GM19395 (cell line): ENCODE measurements around the gene NOSTRIN.

Experiments
- ATAC-seq: cut with Tn5 transposase; IDR thresholded peaks from one replicate; pipeline ENCODE4 v1.9.1; 2021; ENCODE audit warnings: mild to moderate bottlenecking, moderate library complexity; ENCODE audit not compliant: unreplicated experiment

Gene NOSTRIN

DNA sequence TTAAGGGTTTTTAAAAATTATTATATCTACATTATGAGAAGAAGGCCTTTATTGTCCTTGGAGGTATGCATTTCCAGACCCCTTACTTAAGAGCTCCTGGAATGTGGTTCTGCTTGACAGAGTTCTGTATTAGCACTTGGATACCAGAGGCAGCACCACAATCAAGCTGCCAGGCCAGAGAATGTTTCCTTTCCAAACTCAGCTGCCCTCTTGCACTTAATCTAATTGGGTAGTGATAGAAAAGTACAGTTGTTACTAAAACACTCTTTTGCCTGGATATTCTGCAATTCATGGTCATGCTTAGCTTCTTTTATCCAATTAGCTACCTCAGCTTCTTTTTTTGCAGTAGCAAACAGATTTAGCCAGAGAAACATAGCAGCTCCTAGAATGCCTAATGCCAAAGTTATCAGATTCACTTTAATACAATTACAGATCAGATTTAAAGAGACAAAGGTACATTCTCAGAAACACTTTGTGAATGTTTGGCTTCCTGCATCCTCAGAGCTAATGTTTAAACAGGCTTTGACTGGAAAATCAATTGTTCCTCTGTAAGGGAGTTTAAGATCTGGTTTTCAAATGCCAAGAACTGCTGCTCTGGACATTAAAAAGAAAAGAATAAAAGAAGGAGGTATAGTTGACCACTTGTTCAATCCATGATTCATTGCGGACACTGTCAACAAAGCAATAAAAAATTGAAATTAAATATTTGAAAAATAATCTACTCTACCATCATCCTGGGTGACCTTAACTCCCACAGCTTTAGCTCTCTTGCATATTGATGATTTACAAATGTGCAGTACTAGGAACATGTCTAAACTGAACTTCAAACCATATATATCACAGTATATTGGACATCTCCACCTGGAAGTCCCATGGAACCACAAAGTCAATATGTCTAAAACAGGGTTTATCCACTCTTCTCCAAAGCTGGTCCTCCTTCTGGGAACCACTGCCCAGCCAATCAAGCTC lies 12.8 kb downstream of the NOSTRIN start:
- ATAC-seq, result no peak

DNA sequence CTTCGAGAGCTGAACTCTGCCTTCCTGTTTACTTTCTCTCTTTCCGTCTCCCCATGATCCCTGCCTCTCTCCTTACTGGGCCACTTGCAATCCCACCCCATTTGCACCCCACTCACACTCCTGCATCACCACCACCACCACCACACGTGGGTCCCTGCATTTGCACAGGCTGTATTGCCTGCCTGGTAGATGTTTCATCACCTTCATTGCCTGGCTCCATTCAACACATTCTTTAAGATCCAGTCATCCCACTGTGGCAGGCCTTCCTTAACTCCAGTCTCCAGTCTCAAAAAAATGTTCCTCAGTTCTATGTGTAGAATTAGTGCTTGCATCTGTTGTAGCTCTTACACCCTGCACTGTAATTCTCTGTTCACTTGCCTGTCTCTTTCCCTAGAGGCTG lies 13.9 kb downstream of the NOSTRIN start:
- ATAC-seq, result no peak

DNA sequence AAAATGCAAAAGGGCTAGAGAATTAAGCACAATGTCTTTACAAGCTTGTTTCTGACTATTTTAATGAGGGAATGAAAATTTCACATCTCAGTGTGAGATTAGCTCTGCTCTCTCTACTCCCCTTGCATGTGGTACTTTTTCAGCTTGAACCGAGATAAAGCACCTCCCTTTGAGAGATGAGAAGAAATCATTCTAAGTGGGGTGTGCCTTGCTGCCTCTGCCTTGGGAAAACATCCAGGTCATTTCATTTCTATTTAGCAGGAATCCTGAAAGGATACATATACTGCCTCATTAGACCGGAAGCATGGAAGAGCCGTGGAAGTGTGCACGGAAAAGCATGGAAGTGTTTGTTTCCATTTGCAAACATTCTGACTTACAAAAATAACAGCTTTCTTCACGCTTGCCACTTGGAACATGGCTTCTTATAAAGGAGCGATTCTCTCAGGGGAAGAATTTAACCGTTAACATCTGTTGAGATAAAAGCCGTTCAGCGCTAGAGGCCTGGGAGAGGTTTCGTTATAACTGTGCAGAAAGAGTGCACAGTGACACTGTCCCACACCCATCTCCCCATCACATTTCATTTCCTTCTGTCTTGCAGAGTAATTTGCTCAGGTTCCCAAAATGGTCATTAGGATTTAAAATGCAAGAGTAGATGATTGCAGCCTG lies 16.7 kb downstream of the NOSTRIN start:
- no peak for ATAC-seq

DNA sequence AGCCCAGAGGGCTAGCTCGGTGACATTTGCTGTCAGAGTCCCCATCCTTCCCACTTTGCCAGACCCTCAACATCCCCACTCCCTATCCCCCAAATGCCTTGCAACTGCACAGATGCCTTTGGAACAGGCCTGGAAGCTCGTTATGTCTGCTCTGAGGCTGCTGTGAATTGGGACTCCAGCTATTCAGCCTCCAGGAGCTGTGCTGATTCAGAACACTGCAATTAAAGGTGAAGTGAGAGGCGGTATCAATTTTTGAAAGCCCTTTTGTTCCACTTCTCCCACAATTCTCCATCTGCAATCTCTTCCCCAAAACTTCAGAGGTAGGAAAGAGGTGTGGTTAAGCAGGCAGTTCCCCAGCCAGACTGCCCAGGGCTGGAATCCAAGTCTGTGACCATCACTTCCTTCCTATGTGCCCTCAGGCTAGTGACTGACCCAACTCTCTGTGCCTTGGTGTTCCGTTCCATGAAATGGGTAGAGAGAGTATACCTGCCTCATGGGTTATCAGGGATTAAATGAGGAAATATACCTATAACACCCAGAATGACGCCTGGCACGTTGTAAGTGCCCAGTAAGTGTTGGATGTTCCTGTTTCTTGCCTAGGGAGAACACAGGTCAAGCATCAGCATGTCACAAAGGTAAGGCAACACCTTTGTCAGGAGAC lies 17.5 kb downstream of the NOSTRIN start:
- ATAC-seq, result no peak

DNA sequence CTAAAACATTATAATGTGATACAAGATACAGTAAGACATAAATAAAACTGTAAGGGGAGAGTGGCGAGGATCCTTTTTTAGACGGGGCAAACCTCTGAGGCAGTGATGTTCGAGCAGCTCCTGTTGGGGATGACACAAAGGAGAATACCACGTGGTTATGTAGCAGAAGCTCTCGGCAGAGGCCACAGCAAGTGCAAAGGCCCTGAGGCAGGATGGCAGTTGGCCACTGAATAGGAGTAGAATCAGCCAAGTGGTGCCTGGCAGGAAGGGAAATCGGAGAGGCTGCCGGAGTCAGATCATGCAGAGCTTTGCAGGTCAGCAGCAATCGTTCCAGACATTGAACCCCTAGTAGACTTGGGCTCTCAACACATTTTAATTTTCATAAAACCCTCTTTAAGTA lies 19.1 kb downstream of the NOSTRIN start:
- no peak for ATAC-seq

DNA sequence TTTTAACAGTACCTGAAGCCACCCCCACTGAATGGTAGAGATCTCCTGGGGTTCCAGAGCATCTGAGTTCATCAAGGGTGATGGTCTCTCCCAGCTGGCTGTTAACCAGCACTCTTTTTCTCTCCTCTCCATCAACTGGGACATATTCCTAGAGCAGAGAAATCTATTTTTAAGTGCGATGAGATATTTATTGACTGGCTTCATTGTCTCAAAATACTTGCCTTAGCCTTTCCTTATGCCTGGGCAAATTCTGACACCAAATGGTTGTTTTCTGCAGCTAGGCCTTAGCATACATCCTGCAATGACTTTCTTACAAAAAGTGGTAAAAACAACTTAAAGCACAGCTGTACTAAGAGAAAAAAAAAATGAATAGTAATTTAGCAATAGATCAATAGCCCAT lies 19.6 kb downstream of the NOSTRIN start:
- ATAC-seq, result no peak

DNA sequence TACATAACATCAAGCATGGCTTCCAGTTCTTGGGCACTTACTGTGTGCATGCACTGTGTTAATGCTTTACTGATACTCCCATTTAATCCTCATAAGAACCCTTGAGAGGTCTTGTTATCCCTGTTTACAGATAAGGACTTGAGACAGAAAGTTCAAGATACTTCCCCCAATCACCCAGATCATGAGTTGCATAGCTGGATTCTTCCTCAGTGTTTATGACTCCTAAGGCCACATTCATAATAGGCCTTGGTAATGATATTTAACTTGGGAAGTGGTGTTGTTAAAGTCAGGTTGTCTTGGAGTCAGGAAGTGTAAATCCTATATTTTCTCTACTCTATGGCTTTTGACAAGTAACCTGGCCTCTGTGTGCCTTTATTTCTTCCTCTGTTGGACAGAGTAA lies 22.7 kb downstream of the NOSTRIN start:
- no peak for ATAC-seq

DNA sequence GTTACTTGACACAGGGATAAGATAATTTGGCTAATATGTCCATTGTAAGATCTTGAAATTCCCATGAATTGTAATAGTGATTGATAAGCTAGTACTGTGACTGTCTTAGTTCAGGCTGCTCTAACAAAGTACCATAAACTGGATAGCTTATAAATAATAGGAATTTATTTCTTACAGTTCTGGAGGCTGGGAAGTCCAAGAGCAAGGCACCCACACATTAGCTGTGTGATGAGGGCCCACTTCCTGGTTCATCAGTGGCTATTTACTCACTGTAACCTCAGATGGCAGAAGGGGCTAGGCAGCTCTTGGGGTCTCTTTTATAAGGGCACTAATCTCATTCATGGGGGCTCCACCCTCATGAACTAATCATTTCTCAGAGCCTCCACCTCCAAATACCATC lies 28.5 kb downstream of the NOSTRIN start:
- no peak for ATAC-seq

DNA sequence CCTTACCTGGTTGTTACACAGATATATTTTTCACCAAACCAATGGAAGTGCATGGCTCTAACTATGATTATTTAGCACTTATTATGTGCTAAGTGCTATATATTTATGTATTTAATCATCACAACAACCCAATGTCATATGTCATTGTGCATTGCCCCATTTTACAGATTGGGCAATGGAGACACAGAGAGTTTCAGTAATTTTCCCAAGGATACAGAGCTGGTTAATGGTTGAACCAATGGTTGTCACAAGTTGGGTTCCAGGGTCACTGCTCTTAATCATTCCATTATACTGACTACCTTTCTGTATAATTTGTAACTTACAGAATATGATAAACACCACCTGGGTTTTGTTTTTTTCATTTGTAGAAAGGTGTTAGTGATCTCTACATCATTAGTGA lies 29.2 kb downstream of the NOSTRIN start:
- ATAC-seq, result no peak

DNA sequence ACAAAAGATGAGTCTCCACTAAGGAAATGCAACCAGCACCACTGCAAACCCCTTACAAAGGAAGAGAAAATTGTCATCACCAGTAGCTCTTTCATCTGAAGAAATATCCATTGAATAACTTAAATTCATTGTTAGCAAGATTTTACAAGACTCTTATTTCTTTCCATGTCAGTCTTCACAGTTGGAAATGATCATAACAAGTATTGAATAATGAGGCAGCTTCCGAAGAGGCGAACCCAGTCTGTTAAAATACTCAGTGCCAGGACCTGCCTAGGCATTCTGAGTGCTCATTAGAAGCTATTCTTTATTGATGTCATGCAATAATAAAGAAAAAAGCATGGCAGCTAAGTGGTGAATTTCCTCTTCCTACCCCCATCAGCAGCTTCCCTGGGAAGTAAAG lies 33.5 kb downstream of the NOSTRIN start:
- ATAC-seq, result no peak

DNA sequence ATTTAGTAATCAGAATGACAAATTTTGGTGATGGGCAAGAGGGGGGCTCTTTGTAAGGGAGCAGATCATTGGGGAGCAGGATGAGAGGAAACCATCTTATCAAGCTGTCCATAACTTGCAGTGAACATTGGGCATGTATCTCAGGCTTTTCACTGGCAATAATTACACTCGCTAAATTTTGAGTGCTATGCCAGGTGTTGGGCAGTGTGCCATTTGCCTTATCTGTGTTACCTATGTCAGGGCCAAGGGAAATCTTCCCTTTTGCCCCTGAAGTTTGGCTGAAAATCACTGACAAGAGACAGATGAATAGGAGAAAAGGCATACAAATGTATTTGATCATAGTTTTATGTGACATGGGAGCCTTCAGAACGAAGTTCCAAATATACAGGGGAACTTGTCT lies 39.0 kb downstream of the NOSTRIN start:
- no peak for ATAC-seq

DNA sequence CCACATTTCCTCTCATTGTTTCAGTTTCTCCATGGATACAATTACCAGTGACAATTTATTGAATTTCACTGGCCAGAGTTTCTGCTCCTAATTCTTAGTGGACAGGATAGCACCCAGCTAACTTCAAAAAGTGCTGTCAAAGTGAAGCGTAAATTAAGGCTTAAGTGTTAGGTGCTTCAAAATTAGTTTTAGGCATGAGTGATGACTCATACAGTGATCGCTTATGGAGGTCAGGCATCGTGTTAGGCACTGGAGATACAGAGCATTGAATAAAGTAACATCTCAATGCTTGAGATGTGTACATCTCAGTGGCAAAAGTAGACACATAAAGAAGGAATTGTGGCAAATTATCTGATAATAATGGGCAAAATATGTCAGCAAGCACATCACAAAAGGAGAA lies 40.8 kb downstream of the NOSTRIN start:
- ATAC-seq, result no peak

DNA sequence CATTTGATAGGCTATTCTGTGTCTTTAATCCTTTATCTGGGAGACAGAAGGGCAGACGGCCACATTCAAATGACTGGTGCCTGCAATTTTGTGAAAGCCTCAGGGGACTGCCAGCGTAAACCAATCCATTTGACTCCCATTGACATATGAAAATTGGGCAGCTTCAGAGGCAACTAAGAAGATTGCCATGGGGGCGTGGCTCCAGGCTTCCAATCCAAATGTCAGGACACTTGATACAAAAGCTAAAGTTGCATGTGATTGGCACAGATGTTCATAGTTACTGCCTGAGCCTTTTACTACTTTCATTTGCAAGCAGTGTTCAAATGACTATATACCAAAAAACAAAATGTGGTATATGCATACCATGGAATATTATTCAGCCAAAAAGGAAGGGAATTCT lies 45.8 kb downstream of the NOSTRIN start:
- no peak for ATAC-seq

DNA sequence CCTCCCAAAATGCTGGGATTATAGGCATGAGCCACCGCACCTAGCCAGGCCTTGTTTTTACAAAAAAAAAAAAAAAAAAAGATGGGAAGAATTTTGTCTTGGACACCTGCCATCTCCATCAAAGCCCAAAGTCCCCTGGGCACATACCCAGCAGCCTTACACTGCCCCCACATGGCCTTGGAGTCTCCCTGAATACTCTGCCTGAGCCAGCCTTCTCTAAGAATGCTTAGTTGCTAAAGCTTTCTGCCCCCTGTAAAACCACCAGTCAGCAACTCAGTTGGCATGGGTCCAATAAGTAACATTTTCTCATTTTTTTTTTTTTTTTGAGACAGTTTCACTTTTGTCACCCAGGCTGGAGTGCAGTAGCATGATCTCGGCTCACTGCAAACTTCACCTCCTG lies 47.2 kb downstream of the NOSTRIN start:
- ATAC-seq, result peak; percentile 46

DNA sequence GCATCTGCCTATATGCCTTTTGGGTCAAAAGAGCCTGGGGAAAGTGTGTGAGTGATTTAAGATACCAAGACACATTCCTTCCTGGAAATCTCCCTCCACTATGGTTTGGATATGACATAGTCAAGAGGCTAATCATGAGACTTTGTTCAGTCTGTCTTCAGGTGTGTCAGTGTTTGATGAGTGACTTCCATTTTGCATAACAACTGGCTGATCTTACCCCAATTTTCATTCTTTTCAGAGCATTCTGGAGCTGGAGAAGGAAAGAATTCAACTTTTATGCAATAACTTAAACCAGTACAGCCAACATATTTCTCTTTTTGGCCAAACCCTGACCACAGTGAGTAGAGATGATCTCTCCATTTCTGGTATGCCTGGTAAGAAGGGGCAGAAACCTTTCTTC lies 48.4 kb downstream of the NOSTRIN start:
- no peak for ATAC-seq

DNA sequence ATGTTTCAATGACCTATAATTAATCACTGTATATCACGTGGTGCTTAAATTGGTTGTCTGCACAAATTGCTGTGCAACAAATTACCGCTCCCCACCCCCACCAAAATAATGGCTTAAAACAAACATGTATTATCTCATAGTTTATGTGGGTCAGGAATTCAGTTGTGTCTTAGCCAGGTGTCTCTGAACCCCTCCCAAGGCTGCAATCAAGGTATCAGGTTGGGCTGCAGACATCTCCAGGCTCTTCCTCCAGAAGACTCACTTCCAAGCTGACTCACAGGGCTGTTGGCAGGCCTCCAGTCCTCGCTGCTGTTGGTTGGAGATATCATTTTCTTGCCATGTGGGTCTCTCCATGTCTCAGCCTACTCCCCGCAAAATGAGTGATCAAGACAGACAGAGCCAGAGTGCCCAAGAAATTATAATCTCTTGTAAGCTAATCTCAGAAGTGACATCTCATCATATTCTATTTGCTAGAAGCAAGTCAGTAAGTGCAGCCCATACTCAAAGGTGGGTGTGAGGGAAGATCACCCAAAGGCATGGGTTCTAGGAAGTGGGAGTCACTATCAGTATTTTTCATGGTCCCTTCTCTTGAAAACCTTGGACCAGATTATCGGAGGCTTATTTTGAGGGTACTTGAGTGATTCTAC lies 49.4 kb downstream of the NOSTRIN start:
- no peak for ATAC-seq

DNA sequence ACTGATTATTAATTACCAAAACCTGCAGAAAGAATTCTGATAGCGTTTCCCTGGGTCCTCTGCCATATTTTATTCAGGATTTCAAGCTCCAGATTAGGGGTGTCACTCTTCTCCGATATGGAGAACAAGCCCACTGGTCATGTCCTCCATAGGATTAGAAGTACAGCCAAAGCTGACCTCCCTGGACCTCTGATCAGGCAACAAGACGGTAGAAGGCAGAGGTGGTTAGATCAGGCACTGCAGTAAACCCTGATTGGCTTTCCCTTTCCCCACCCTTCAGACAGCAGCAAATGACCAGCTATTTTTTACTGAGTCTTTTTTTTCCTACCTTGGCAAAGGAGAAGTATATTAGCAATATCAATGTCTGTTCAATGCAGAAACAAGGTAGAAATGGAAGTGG lies 50.0 kb downstream of the NOSTRIN start:
- ATAC-seq, result no peak

DNA sequence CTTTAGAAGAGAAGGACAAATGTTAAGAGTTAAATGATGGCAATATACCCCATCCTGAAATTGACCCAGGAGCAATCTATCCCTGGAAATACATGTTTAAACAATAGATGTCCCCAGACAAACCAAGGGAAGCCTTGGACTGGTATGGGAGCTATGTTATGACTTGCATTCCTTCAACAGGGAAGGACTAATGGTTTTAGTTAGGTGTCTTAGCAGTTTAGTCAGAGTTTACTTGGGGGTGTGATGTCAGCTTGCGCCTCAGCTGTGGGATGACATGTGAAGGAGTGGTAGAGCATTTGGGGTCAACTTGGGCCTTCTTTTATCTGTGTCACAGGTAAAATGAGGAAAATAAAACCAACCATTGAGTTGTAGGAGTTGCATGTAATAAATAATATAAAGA lies 51.0 kb downstream of the NOSTRIN start:
- no peak for ATAC-seq

DNA sequence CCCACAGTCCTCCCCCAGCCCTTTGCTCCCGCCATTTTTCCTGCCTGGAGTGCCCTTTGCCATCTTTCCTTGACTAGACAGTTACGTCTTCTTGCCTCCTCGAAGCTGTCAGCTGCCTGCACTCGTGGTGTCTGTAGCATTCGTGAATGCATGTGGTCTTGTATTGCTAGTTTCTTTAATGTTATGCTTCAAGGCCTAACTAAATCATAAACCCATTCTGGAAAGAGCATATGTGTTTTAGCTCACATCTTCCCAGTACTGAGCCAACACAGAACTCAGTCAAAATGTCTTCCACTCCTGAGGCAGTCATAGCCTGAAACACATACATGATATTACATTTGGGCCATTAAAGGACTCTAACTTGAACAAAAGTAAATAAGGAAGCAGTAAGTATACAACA lies 52.2 kb downstream of the NOSTRIN start:
- ATAC-seq, result no peak

DNA sequence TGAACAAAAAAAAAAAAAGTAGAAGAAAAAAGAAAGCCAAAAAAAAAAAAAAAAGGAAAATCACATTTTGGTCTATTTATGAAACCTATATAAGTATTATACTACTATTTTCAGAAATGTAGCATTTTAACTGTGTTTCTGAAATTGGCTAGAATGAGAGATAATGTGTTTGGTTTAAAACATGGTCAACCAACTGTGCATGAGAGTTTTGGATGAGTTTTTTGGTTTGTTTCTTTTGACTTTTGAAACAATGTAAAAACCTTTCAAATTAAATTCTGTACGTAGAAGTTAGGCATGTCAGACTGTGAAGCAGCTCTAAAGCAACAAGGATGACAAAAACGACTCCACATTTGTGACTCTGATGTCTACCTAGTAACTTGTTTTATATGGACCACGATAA lies 53.2 kb downstream of the NOSTRIN start:
- no peak for ATAC-seq

DNA sequence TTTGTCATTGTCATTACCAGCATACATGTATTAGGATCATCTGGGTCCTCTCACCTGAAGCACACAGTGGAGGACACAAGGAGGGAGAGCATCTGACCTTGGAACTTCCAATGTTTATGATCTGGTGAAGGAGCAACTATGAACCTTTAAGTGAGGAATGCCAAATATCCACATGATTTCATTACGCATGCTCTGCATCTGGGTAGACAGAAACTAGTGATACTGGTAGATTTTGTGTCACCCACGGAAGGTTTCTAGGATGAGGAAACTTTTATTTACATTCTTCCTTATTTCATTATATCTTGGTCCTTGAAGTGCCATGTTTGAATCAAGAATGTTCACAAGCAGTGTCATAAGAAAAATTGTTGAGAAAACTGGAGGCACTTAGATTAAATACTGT lies 55.7 kb downstream of the NOSTRIN start:
- ATAC-seq, result no peak
